Fibroblast of mammary gland (primary cell): ENCODE results near the gene HDGFL3.
"Not testable (repeated sequence)": the region's sequence is repeated elsewhere in the genome, so short reads cannot be mapped to it uniquely, and the experiment has no call there.

Source experiments
- DNase-seq: peaks from one replicate; pipeline ENCODE4 v3.0.0-alpha.2; 2010; ENCODE audit warnings: low read depth
- H3K4me3 ChIP-seq: 2 replicates; pipeline ENCODE4 v1.5.1; 2011; ENCODE audit warnings: low read depth, mild to moderate bottlenecking, low read length, moderate library complexity; ENCODE audit not compliant: control insufficient read depth
- CTCF ChIP-seq: conservative IDR thresholded peaks from 2 replicates; pipeline ENCODE4 v1.5.1; 2011; ENCODE audit warnings: low read depth, low read length, inconsistent platforms; ENCODE audit not compliant: control insufficient read depth, insufficient read depth

HDGFL3 gene

DNA sequence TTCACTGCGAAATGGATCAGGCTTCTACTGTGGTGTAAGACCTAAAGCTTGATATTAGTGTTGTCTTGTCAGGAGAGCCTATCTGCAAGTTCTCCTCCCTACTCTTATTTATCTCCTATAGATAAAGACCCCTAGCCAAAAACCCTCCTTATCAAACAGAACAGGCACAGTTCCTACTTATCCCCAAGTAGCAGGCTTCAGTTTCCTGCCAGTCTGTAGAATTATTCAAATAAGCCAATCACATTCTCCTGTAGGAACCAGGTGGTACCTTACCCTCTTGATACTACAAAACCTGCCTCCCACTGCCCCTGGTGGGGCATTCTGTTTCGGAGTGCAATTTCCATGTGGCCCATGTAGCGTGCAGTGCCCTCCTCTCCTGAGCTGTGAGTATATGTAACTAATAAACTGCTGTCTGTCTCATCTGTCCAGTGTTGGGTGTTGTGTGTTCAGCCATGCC, 28.7 kb downstream of the HDGFL3 start:
- TF ChIP-seq CTCF = no peak
- no peak overlapping the region for H3K4me3 ChIP-seq
- DNase-seq = no peak

DNA sequence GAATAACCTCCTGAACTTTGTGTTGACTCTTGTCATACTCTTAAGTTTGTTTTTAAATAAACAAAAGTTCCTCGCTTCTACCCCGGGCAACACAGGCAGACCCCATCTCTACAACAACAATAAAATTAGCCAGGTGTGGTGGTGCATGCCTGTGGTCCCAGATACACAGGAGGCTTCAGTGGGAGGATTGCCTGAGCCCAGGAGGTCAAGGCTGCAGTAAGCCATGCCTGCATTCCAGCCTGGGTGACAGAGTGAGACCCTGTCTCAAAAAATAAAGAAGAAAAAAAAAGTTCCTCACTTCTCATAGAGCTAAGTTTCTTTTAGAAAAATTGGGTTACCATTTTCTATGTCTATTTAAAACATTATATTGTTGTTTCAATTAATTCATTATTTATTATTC, 29.2 kb downstream of the HDGFL3 start:
- no peak for DNase-seq
- no peak overlapping the region for H3K4me3 ChIP-seq
- TF ChIP-seq CTCF = no peak

- TF ChIP-seq CTCF = no peak
- DNase-seq = no peak
- no peak overlapping the region for H3K4me3 ChIP-seq
Measured at GRCh38 chr15:83174891-83175290, 32.7 kb downstream of the HDGFL3 start.

DNA sequence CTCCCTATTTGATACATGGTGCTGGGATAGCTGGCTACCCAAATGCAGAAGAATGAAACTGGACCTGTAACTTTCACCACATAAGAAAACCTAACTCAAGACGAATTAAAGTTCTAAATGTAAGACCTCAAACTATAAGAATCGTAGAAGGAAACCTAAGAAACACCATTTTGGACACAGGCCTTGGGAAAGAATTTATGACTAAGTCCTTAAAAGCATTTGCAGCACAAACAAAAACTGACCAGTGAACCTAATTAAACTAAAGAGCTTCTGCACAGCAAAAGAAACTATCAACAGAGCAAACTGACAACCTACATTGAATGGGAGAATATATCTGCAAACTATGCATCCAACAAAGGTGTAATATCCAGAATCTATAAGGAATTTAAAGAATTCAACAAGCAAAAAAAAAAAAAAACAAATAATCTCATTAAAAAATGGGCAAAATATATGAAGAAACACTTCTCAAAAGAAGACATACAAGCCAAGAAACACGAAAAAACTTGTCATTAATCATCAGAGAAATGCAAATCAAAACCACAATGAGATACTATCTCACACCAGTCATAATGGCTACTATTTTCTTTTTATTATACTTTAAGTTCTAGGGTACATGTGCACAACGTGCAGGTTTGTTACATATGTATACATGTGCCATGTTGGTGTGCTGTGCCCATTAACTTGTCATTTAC, 37.0 kb downstream of the HDGFL3 start:
- TF ChIP-seq CTCF = no peak
- peak; percentile 25 for DNase-seq

GRCh38 chr15:83169576-83169975, 38.0 kb downstream of the HDGFL3 start:
- not testable (repeated sequence) for H3K4me3 ChIP-seq, DNase-seq

More for the DNA sequence above, 37.0 kb downstream of the HDGFL3 start:
- no peak overlapping the region for H3K4me3 ChIP-seq

GRCh38 chr15:83166830-83167229, 40.8 kb downstream of the HDGFL3 start:
- no peak for DNase-seq
- no peak overlapping the region for H3K4me3 ChIP-seq

DNA sequence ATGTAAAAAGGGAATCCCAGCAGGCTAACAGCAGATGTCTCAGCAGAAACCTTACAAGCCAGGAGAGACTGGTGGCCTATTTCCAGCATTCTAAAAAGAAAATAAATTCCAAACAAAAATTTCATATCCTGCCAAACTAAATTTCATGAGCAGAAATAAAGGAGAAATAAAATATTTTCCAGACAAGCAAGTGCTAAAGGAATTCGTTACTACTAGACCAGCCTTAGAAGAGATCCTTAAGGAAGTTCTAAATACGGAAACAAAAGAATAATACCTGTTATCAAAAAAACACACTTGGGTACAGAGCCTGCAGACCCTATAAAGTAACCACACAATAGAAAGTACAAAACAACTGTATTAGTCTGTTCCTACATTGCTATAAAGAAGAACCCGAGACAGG, 41.4 kb downstream of the HDGFL3 start:
- DNase-seq = no peak
- no peak for TF ChIP-seq CTCF
- no peak overlapping the region for H3K4me3 ChIP-seq

More at GRCh38 chr15:83166830-83167229, 40.8 kb downstream of the HDGFL3 start:
- no peak for TF ChIP-seq CTCF
